B cell (primary cell): ENCODE data around the gene MBNL2. TPM values are rescaled to one million over a fixed set of nuclear protein-coding genes. Genes with fewer than 3 reads are reported as not detected.

Source experiments
- ATAC-seq: fragments of 200-7000 bp; cut with Tn5 transposase; one replicate; pipeline ENCODE4 v1.10.0; 2021; ENCODE audit warnings: low read depth, mild to moderate bottlenecking, moderate number of reproducible peaks, moderate library complexity
- CTCF ChIA-PET: fragments of 350-600 bp; sonication (Branson Sonifier 250); formaldehyde crosslinking; loops from one replicate; lab custom pipeline; 2021; ENCODE audit warnings: antibody characterized with exemption, inconsistent platforms; lab: Charles Lee
- POLR2A ChIA-PET: fragments of 350-600 bp; sonication (Branson Sonifier 250); formaldehyde crosslinking; loops from one replicate; lab custom pipeline; 2021; ENCODE audit warnings: antibody characterized with exemption; lab: Charles Lee
- DNase-seq: peaks from one replicate; pipeline ENCODE4 v3.0.0; 2013
- H2AFZ ChIP-seq: 2 replicates; pipeline ENCODE4 v1.6.1; 2012; ENCODE audit warnings: mild to moderate bottlenecking, low read depth, low read length; ENCODE audit not compliant: insufficient read depth, poor library complexity, severe bottlenecking
- H3K27ac ChIP-seq, 2 donors: 1 replicate in 1 of 2; 2 replicates in 1 of 2; pipeline ENCODE4 v1.5.1; 2012 to 2013; ENCODE audit warnings: low read length in 2 of 2, mild to moderate bottlenecking in 2 of 2, moderate library complexity in 1 of 2
- H3K27me3 ChIP-seq, 4 experiments: fragments of 200-600 bp in 1 of 4; sonication (generic) in 1 of 4; replicated peaks in 1 of 4; 1 replicate in 2 of 4; 2 replicates in 2 of 4; pipeline versions ENCODE4 v1.6.1 to v1.7.0; 2013 to 2016; ENCODE audit warnings: low read length in 3 of 4, mild to moderate bottlenecking in 2 of 4, mixed read lengths in 1 of 4, moderate library complexity in 1 of 4; ENCODE audit not compliant: insufficient read depth in 4 of 4, control insufficient read depth in 3 of 4; ENCODE audit errors: control extremely low read depth in 1 of 4
- H3K36me3 ChIP-seq, 2 experiments: replicated peaks in 1 of 2; 1 replicate in 1 of 2; 2 replicates in 1 of 2; pipeline versions ENCODE4 v1.6.1 to v1.7.1; 2013; ENCODE audit warnings: low read length in 1 of 2; ENCODE audit not compliant: insufficient read depth in 2 of 2, control insufficient read depth in 1 of 2; ENCODE audit errors: control extremely low read depth in 1 of 2, extremely low read depth in 1 of 2
- H3K4me1 ChIP-seq, 2 donors: fragments of 200-600 bp in 1 of 2; sonication (generic) in 1 of 2; 1 replicate in 1 of 2; 2 replicates in 1 of 2; pipeline versions ENCODE4 v1.5.1 to v1.6.1; 2013 to 2017; ENCODE audit warnings: low read length in 2 of 2; ENCODE audit not compliant: control insufficient read depth in 2 of 2, insufficient read depth in 2 of 2
- H3K4me2 ChIP-seq: replicated peaks from 2 replicates; pipeline ENCODE3; 2012; ENCODE audit warnings: mild to moderate bottlenecking, low read depth, low read length; ENCODE audit not compliant: poor library complexity, severe bottlenecking
- H3K4me3 ChIP-seq, 5 experiments: fragments of 200-600 bp in 1 of 5; sonication (generic) in 1 of 5; 1 replicate in 3 of 5; 2 replicates in 2 of 5; pipeline versions ENCODE4 v1.5.1 to v1.7.0; 2011 to 2016; ENCODE audit warnings: low read length in 4 of 5, mild to moderate bottlenecking in 4 of 5, low read depth in 2 of 5, control low read depth in 1 of 5, moderate library complexity in 1 of 5; ENCODE audit not compliant: insufficient read depth in 1 of 5; ENCODE audit errors: control extremely low read depth in 1 of 5, extremely low read depth in 1 of 5
- H3K79me2 ChIP-seq: fragments of 200-600 bp; sonication (generic); one replicate; pipeline ENCODE4 v1.6.0; 2016; ENCODE audit warnings: low read length; ENCODE audit not compliant: control insufficient read depth, insufficient read depth
- H3K9ac ChIP-seq: fragments of 200-600 bp; sonication (generic); 2 replicates; pipeline ENCODE4 v1.6.1; 2017; ENCODE audit warnings: mild to moderate bottlenecking, low read length, moderate library complexity
- H3K9me3 ChIP-seq, 3 donors: one replicate each; pipeline versions ENCODE4 v1.6.1 to v1.7.1; 2013; ENCODE audit warnings: low read length in 2 of 3; ENCODE audit not compliant: control insufficient read depth in 2 of 3, insufficient read depth in 1 of 3; ENCODE audit errors: control extremely low read depth in 1 of 3
- H4K20me1 ChIP-seq: 2 replicates; pipeline ENCODE4 v1.6.0; 2012; ENCODE audit warnings: mild to moderate bottlenecking, low read length; ENCODE audit not compliant: insufficient read depth, control insufficient read depth, poor library complexity, severe bottlenecking
- H3K27ac Mint-ChIP-seq: one replicate; pipeline ENCODE4 v1.8.0; 2021; ENCODE audit warnings: mixed read lengths
- H3K27me3 Mint-ChIP-seq: one replicate; pipeline ENCODE4 v1.8.0; 2021; ENCODE audit warnings: mixed read lengths
- H3K4me1 Mint-ChIP-seq: one replicate; pipeline ENCODE4 v1.8.0; 2021; ENCODE audit warnings: mixed read lengths
- H3K4me3 Mint-ChIP-seq: one replicate; pipeline ENCODE4 v1.8.0; 2021; ENCODE audit warnings: mixed read lengths
- H3K9me3 Mint-ChIP-seq: one replicate; pipeline ENCODE4 v1.8.0; 2022; ENCODE audit warnings: mixed read lengths; ENCODE audit not compliant: insufficient read depth
- EZH2 ChIP-seq: IDR thresholded peaks from 2 replicates; pipeline ENCODE4 v1.6.1; 2012; ENCODE audit warnings: borderline replicate concordance, low read depth, mild to moderate bottlenecking, moderate library complexity, low read length; ENCODE audit not compliant: insufficient read depth, poor library complexity, severe bottlenecking
- WGBS: methylation state at CpG from one replicate; pipeline ENCODE4 v1.1.5; 2013; ENCODE audit warnings: missing lambda C conversion rate; ENCODE audit not compliant: insufficient coverage; 5-methylcytosine and 5-hydroxymethylcytosine counted together
- intact Hi-C: fragments of 100-400 bp; cut with micrococcal nuclease; formaldehyde crosslinking; loops from one replicate; pipeline ENCODE4 v1.10.0; 2022
- polyA plus RNA-seq: library from polyadenylated mRNA; depleted of rRNA; stranded (reverse); fragments of >200 nt; gene quantifications from 2 replicates; pipeline ENCODE4 v1.2.3, GENCODE V29; 2012
- total RNA-seq, 2 donors: library from RNA; stranded (reverse); fragments of 120-200 nt in 1 of 2; gene quantifications; 1 replicate in 1 of 2; 2 replicates in 1 of 2; pipeline versions ENCODE4 v1.2.3 to v1.2.4, GENCODE V29; 2013 to 2022
- TF ChIP-seq, protein P1 (sequence below): fragments of 200-600 bp; IDR thresholded peaks from one replicate; pipeline ENCODE4 v1.8.0; 2022; ENCODE audit warnings: antibody characterized with exemption, mild to moderate bottlenecking

The MBNL2 gene
- total and polyA plus RNA-seq, 2 donors (not counting 1 experiment from before 2014, with no cell fraction given) = 6.9 to 50.1 TPM

DNA sequence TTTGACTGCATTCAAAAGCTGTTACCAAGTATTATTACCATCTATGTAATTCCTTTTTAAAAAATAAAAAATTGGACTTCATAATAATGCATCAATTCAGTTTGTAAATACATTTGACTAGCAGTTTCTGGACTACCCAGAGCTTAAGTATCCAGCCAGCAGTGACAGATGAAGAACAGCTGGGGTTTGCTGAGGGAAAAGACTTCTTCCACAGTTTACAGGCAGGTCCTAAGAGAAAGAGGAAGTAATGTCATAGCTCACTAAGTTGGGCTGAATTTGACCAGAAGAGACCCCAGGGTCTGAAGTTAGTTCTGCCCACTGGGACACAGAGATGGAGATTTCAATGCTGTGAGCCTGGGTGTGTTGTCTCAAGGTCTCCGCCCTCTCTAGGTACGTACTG, 96.4 kb downstream of the MBNL2 start:
- no peak overlapping the region for H3K4me3 ChIP-seq
- H3K27me3 ChIP-seq = no peaks in the 10 kb centered on the region
- H3K4me2 ChIP-seq = no peak overlapping the region
- ChIA-PET CTCF (interaction anchor here (1.0 kb wide), 1 partner anchor 208 kb away, joined by 3 read pairs; no protein-coding TSS in a partner anchor), POLR2A (no interaction called here)
- Mint-ChIP-seq H3K27ac (no peak overlapping the region), H3K4me1 (peaks cover 46% of the 10 kb centered on the region), H3K9me3 (no peaks in the 10 kb centered on the region), H3K4me3 (no peak overlapping the region), H3K27me3 (no peaks in the 10 kb centered on the region)
- intact Hi-C loops = no loop called here
- H3K79me2 ChIP-seq = peaks cover 25% of the 10 kb centered on the region
- H3K9me3 ChIP-seq = no peaks in the 10 kb centered on the region
- H3K4me1 ChIP-seq = peaks cover 0 to 5% of the 10 kb centered on the region in 2 donors
- no peak overlapping the region for H3K27ac ChIP-seq
- peaks cover 64% of the 10 kb centered on the region for H4K20me1 ChIP-seq
- ATAC-seq (no peak), DNase-seq (no peak)
- H2AFZ ChIP-seq = no peak overlapping the region
- TF ChIP-seq, protein P1, sequence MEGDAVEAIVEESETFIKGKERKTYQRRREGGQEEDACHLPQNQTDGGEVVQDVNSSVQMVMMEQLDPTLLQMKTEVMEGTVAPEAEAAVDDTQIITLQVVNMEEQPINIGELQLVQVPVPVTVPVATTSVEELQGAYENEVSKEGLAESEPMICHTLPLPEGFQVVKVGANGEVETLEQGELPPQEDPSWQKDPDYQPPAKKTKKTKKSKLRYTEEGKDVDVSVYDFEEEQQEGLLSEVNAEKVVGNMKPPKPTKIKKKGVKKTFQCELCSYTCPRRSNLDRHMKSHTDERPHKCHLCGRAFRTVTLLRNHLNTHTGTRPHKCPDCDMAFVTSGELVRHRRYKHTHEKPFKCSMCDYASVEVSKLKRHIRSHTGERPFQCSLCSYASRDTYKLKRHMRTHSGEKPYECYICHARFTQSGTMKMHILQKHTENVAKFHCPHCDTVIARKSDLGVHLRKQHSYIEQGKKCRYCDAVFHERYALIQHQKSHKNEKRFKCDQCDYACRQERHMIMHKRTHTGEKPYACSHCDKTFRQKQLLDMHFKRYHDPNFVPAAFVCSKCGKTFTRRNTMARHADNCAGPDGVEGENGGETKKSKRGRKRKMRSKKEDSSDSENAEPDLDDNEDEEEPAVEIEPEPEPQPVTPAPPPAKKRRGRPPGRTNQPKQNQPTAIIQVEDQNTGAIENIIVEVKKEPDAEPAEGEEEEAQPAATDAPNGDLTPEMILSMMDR = no peak
- TF ChIP-seq EZH2 = no peak
- WGBS = 97% methylated on average over 2 of the region's 2 CpGs
- peaks cover 0 to 4% of the 10 kb centered on the region in 2 experiments for H3K36me3 ChIP-seq
- no peak overlapping the region for H3K9ac ChIP-seq

DNA sequence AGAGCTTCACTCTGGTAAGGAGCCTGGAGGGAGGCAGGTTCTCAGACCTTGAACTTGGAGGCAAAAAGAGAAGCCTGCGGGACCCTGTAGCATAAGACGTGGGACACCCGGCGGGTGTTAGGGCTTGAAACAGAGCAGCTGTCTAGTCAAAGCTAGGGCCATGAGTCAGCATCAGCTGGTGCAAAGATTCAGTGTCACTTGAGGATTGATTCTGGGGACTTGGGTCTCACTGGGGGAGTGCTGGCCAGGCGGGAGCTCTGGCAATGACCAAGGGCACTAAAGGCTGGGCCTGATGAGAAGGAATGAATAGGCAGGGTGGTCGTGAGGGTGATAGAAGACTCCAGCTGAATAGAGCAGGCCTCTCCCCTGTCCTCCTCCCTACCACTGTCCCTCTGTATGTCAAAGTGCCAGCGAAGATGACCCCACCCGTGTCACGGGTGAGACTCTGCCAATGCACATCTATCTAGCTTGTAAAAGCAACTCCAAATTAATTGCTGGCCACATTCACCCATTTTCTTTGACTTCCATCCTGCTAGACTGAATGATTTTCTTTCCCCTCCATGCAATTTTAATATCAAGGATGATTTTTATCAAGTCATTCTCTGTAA, 97.1 kb downstream of the MBNL2 start:
- H3K36me3 ChIP-seq = peaks cover 0 to 4% of the 10 kb centered on the region in 2 experiments
- Mint-ChIP-seq H3K9me3 (no peaks in the 10 kb centered on the region), H3K27ac (no peak overlapping the region), H3K4me1 (peaks cover 45% of the 10 kb centered on the region), H3K4me3 (no peak overlapping the region), H3K27me3 (no peaks in the 10 kb centered on the region)
- H3K4me2 ChIP-seq = no peak overlapping the region
- H3K4me1 ChIP-seq = peaks cover 0 to 5% of the 10 kb centered on the region in 2 donors
- H3K27me3 ChIP-seq = no peaks in the 10 kb centered on the region
- H4K20me1 ChIP-seq = peaks cover 58% of the 10 kb centered on the region
- WGBS = 91% methylated on average over 9 of the region's 9 CpGs
- DNase-seq (no peak), ATAC-seq (no peak)
- H3K4me3 ChIP-seq = no peak overlapping the region
- no peak overlapping the region for H3K9ac ChIP-seq
- intact Hi-C loops = no loop called here
- no peak overlapping the region for H2AFZ ChIP-seq
- POLR2A ChIA-PET = no interaction called here
- TF ChIP-seq, protein P1 = no peak
- TF ChIP-seq EZH2 = no peak
- peaks cover 23% of the 10 kb centered on the region for H3K79me2 ChIP-seq
- CTCF ChIA-PET = interaction anchor here (1.0 kb wide), 1 partner anchor 209 kb away, joined by 3 read pairs; no protein-coding TSS in a partner anchor
- no peak overlapping the region for H3K27ac ChIP-seq
- no peaks in the 10 kb centered on the region for H3K9me3 ChIP-seq
